DOHH2 (cell line): ENCODE results near the gene SLC9A9.

Experiments
- CTCF ChIP-seq: fragments of 200-600 bp; sonication (generic); IDR thresholded peaks from one replicate; pipeline ENCODE4 v1.5.1; 2014; ENCODE audit warnings: antibody characterized with exemption, mild to moderate bottlenecking, low read depth, low read length; ENCODE audit not compliant: poor library complexity, severe bottlenecking
- EZH2phosphoT487 ChIP-seq: fragments of 200-600 bp; sonication (generic); IDR thresholded peaks from 2 replicates; pipeline ENCODE4 v1.6.1; 2017; ENCODE audit warnings: borderline replicate concordance, mild to moderate bottlenecking, antibody characterized with exemption, low read length, moderate library complexity, mixed read lengths

- TF ChIP-seq CTCF (no peak), EZH2phosphoT487 (no peak)
Measured at GRCh38 chr3:143311096-143311495, 537.2 kb downstream of the SLC9A9 start.
